Measurements from ENCODE around the gene FOXC2.

FOXC2 gene

GRCh38 chr16:86616906-86617305 is 50.3 kb downstream of the FOXC2 start:
- no peak for DNase-seq (ENCODE audit: low read depth)

- DNase-seq (ENCODE audit: low read depth) = no peak
Measured at GRCh38 chr16:86618431-86619238, 52.0 kb downstream of the FOXC2 start.

Measured in stromal cell of bone marrow (primary cell).